ENCODE measurements around the gene PLCXD3.

GRCh38 chr5:41482173-41482572 lies 28.2 kb downstream of the PLCXD3 start:
- TF ChIP-seq POLR2A (IDR thresholded peaks at IDR 0.05) (no peak), CTCF (IDR thresholded peaks at IDR 0.05) (no peak)
